Activated naive CD8-positive, alpha-beta T cell treated with anti-CD3 and anti-CD28 coated beads, Interleukin-2, amount 50 U/mL, for 24 hours (primary cell): Measurements from ENCODE around the gene MECR.
"Not testable (repeated sequence)": the region's sequence is repeated elsewhere in the genome, so short reads cannot be mapped to it uniquely, and the experiment has no call there.

Experiments
- ATAC-seq: fragments of 150-1000 bp; cut with Tn5 transposase; one replicate; pipeline ENCODE4 v1.10.0; 2021
- DNase-seq: peaks from one replicate; pipeline ENCODE4 v3.0.0; 2021
- H3K27ac Mint-ChIP-seq: one replicate; pipeline ENCODE4 v1.8.0; 2021; ENCODE audit warnings: mild to moderate bottlenecking, mixed read lengths
- H3K27me3 Mint-ChIP-seq: one replicate; pipeline ENCODE4 v1.8.0; 2021; ENCODE audit warnings: mixed read lengths
- H3K36me3 Mint-ChIP-seq: one replicate; pipeline ENCODE4 v1.8.0; 2021; ENCODE audit warnings: low read depth, mixed read lengths
- H3K4me1 Mint-ChIP-seq: one replicate; pipeline ENCODE4 v1.8.0; 2021; ENCODE audit warnings: mixed read lengths
- H3K4me3 Mint-ChIP-seq: one replicate; pipeline ENCODE4 v1.8.0; 2021; ENCODE audit warnings: mild to moderate bottlenecking, moderate library complexity, mixed read lengths
- H3K9me3 Mint-ChIP-seq: one replicate; pipeline ENCODE4 v1.8.0; 2021; ENCODE audit warnings: mixed read lengths

MECR gene

DNA sequence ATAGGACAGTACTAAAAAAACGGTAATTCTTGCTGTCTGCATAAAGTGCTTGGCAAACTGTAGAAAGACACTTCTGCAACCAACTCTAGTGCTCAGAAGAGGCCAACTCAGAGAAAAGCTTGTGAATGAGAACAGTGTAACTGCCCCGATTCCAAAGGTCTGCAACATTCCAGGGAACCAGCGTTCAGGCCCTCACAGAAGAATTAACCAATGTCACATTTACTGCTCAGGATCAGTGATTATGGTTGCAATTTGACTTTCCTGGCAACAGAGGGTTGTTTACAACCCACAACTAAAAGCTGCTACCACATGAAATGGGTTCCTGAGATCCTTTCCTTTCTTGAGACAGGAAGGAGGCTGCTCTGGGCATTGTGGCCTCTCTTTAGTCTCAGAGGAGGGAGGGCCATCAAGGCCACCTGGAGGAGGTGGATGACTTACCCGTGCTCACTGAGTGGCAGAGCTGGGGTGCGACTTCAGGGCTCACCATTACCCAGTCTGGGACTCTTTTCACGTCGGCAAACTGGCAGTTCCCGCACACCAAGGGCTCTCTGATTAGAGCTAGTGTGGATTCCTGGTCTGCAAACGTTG, 64.3 kb downstream of the MECR start:
- DNase-seq = no peak
- no peaks in the 10 kb centered on the region for H3K27me3 Mint-ChIP-seq
- no peaks in the 10 kb centered on the region for H3K9me3 Mint-ChIP-seq
- H3K27ac Mint-ChIP-seq = no peak overlapping the region
- H3K36me3 Mint-ChIP-seq = peaks cover 59% of the 10 kb centered on the region
- H3K4me3 Mint-ChIP-seq = no peak overlapping the region
- no peak for ATAC-seq
- H3K4me1 Mint-ChIP-seq = peaks cover 69% of the 10 kb centered on the region

DNA sequence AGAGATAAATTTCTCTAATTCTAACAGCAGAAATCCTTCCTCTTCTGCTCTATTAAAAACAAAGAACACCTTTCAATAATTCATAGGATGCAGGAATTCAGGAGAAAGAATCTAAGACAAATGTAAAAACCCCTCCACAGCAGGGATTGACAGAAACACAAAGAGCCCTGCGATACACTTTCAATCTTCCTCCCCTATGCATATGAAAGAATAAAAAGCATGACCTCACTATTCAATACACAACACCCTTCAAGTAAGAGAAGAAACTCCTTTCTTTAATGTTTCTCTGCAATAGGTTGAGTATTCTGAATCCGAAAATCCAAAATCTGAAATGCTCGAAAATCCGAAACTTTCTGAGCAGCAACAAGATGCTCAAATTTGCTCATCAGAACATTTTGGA, 66.1 kb downstream of the MECR start:
- Mint-ChIP-seq H3K4me1 (peaks cover 52% of the 10 kb centered on the region), H3K36me3 (peaks cover 51% of the 10 kb centered on the region)
- no peak for ATAC-seq

DNA sequence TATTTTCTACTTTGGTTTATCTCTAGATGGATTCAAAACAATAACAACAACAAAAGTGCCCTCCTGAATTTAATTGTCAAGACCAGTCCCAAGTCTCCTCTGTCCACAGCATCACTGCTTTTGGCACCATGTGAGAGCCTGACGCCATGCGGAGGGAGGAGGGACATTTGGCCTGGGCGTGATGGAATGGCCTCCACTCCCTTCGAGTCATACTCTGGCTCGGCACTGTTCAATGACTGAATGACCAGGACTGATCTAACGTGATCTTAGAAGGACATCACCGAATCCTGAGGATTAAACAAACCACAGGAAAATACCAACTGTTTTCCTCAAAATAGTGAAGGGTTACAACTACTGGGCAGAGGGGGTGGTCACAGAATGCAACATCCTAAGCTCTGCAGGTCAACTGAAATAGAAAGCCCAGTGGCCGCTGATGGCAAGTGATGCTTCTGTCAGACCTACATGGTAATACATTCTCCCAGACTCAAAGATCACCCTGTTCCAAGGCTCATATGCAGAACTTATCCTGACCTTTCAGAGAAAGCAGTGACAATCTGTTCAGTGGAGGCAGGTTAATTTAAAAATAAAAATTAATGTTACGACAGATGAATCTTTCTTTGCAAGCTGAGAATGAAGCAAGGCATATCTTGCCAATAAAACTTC, 68.1 kb downstream of the MECR start:
- no peak overlapping the region for H3K27ac Mint-ChIP-seq
- no peaks in the 10 kb centered on the region for H3K9me3 Mint-ChIP-seq
- H3K4me1 Mint-ChIP-seq = peaks cover 39% of the 10 kb centered on the region
- DNase-seq (no peak), ATAC-seq (no peak)
- H3K27me3 Mint-ChIP-seq = no peaks in the 10 kb centered on the region
- H3K36me3 Mint-ChIP-seq = peaks cover 53% of the 10 kb centered on the region
- H3K4me3 Mint-ChIP-seq = no peak overlapping the region

More for the DNA sequence above, 66.1 kb downstream of the MECR start:
- no peaks in the 10 kb centered on the region for H3K9me3 Mint-ChIP-seq
- no peak overlapping the region for H3K4me3 Mint-ChIP-seq
- no peaks in the 10 kb centered on the region for H3K27me3 Mint-ChIP-seq
- H3K27ac Mint-ChIP-seq = peak overlapping the region; percentile 31
- DNase-seq = no peak

DNA sequence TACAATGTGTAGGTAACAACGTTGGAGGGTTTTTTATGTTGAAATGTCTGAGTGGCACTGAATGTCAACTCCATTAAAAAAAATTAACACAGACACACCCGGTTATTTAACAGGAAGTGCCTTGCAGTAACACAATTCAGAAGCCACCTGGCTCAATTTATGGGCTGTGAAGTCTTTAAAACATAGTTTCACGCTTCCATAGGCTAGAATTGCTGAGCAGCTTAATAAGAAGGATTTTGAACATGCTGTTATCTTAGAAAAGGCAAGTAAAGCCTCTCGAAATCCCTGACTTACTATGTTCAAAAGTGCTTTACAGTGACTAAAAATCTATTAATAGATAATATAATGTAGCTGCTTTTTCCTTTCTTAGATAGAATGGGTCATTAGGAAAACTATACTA, 68.7 kb downstream of the MECR start:
- Mint-ChIP-seq H3K36me3 (peaks cover 54% of the 10 kb centered on the region), H3K4me1 (peaks cover 37% of the 10 kb centered on the region), H3K9me3 (no peaks in the 10 kb centered on the region), H3K4me3 (no peak overlapping the region), H3K27me3 (no peaks in the 10 kb centered on the region), H3K27ac (no peak overlapping the region)
- DNase-seq = no peak
- ATAC-seq = no peak

DNA sequence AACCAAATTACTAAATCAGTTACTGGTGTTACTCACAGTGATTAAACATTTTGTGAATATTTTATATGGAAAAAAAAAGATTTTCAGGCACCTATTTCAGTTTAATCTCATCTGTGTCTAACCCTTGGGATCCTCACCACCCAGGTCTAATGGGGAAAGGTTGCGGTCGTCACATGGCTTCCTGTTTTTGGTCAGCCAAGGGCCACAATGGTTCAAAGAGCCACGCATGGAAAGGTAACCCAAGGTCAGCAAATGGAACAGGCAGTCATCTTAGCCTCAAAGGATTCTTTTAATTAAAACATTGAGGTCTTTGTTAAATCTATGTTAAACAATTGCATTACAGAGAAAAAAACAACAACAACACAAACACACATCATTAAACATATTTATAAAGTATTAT, 71.0 kb downstream of the MECR start:
- Mint-ChIP-seq H3K36me3 (peaks cover 56% of the 10 kb centered on the region), H3K9me3 (no peaks in the 10 kb centered on the region), H3K27me3 (no peaks in the 10 kb centered on the region), H3K27ac (no peak overlapping the region), H3K4me1 (peaks cover 20% of the 10 kb centered on the region), H3K4me3 (no peak overlapping the region)
- no peak for ATAC-seq
- no peak for DNase-seq

DNA sequence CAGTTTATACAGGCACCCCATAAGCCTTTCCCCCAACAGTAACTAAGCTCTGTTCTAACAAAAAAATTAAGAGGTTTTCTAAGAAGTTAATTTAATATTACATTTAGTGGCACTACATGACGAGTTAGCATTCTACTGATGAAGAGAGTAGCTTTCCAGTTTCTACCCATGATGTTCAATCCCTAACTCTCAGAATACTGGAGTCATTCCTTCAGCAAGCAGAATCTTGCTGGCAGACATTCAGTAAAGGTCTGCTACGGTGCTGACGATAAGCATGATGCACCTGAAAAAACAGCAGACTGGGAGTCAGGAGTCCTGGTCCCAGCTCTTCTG, 73.5 kb downstream of the MECR start:
- no peaks in the 10 kb centered on the region for H3K9me3 Mint-ChIP-seq
- H3K36me3 Mint-ChIP-seq = peaks cover 66% of the 10 kb centered on the region
- ATAC-seq (no peak), DNase-seq (no peak)
- H3K27me3 Mint-ChIP-seq = no peaks in the 10 kb centered on the region
- H3K4me3 Mint-ChIP-seq = no peak overlapping the region
- H3K4me1 Mint-ChIP-seq = no peaks in the 10 kb centered on the region
- H3K27ac Mint-ChIP-seq = no peak overlapping the region

DNA sequence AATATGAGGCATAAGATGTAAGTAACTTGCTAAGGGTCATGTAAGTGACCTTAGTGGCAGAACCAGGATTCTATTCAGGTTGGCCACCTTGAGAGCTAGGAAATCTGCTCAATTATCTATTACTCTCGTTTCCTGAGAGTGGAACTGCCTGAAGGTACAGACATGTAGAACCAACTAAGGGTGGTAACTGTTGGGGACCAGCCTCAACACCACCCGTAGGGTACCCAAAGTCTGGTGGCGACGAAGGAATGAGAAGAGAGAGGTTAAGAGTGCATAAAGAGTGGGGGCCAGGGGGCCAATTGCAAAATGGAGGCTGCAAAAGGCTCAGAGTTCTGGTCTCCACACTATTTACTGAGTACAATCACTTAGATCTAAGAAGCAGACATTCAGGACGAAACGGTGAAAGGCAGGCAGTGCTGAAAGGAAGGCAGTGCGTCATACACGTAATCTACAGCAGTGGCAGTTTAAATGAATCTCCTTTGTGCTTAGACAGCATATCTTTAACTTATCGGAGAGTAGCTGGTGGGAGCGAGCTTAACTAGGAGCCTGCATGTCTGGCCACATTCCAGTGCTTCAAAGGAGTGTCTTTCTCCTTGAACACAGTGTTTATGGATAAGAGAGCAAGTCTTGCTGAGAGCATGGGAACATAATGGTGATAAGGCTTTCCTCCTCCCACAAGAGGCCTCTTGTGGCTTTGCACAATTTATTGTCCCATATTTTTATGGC, 74.0 kb downstream of the MECR start:
- Mint-ChIP-seq H3K27me3 (no peaks in the 10 kb centered on the region), H3K4me1 (no peaks in the 10 kb centered on the region), H3K9me3 (no peaks in the 10 kb centered on the region), H3K27ac (no peak overlapping the region), H3K36me3 (peaks cover 71% of the 10 kb centered on the region), H3K4me3 (no peak overlapping the region)
- DNase-seq (no peak), ATAC-seq (no peak)

DNA sequence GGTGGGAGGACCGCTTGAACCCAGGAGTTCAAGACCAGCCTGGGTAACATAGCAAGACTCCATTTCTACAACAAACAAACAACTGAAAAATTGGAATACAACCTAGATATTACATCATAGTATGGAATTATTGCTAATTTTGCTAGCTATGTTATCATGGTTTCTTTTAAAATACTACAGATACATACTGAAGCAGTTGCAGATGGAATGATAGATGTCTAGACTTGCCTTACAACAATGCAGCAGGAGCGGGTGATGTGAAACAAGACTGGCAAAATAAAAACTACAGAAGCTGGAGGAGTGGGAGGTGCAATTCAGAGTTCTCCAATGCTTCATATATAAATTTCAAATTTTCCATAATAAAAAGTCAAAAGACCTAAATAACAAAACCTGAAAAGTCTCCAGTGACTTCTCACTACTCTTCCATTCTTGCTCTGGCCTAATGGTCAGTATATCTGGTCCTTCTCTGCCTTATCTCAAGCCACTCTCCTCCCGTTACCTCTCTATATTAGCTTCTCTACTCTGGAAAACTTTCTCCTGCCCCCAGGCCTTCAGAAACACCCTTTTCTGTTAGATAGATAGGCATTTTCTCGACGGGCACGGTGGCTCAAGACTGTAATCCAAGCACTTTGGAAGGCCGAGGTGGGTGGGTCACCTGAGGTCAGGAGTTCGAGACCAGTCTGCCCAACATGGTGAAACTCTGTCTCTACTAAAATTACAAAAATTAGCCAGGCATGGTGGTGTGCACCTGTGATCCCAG, 78.5 kb downstream of the MECR start:
- Mint-ChIP-seq H3K36me3 (peaks cover 86% of the 10 kb centered on the region), H3K4me3 (no peak overlapping the region), H3K4me1 (peaks cover 1% of the 10 kb centered on the region), H3K9me3 (no peaks in the 10 kb centered on the region), H3K27ac (no peak overlapping the region), H3K27me3 (no peaks in the 10 kb centered on the region)
- no peak for DNase-seq
- no peak for ATAC-seq

DNA sequence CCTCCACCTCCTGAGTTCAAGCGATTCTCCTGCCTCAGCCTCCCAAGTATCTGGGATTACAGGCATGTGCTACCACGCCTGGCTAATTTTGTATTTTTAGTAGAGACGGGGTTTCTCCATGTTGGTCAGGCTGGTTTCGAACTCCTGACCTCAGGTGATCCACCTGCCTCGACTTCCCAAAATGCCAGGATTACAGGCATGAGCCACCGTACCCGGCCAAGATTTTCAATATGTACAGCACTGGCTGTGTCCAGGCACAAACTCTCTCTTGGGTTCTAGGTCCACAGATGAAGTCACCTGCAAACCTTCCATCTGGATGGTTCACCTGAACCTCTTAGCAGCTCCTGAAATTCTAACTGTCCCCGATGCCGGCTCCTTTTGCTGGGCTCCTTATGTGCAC, 80.4 kb downstream of the MECR start:
- not testable (repeated sequence) for DNase-seq, H3K9me3 Mint-ChIP-seq, H3K4me1 Mint-ChIP-seq, H3K4me3 Mint-ChIP-seq, H3K27me3 Mint-ChIP-seq, H3K27ac Mint-ChIP-seq, ATAC-seq
- H3K36me3 Mint-ChIP-seq = peaks cover 89% of the 10 kb centered on the region

DNA sequence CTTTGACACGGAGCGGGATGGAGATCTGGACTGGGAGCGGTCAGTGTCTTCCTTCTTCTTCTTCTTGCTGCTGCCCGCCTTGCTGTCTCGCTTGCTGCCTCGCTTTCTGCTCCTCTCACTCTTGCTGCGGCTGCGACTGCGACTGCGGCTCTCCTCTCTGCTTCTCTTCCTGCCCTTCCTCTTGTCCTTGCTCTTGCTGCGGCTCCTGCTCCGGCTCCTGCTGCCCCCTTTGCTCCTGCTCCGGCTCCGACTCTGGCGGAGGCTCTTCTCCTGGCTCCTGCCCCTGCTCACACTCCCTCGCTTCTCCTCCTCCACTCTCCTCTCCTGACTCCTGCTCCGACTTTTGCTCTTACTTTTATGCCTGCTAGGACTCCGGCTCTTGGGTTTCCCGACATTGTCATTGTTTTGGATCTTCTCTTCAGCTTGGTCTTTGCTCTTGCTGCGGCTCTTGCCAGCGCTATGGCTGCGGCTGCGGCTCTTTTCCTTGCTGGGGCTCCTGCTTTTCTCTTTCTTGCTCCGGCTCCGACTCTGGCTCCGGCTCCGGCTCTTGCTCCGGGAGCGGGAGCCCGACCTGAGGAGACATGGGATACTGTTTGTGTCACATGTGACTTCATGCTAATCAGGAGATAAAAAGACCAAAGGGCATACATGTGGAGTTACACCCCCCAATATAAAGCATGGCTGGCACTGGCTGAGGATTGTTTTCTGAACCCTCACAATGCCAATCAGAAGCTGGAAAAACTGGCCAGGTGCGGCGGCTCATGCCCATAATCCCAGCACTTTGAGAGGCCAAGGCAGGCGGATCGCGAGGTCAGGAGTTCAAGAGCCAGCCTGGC, 81.9 kb downstream of the MECR start:
- no peak overlapping the region for H3K4me3 Mint-ChIP-seq
- H3K36me3 Mint-ChIP-seq = peaks cover 85% of the 10 kb centered on the region
- peaks cover 1% of the 10 kb centered on the region for H3K4me1 Mint-ChIP-seq
- DNase-seq (no peak), ATAC-seq (no peak)
- H3K27me3 Mint-ChIP-seq = no peaks in the 10 kb centered on the region
- no peak overlapping the region for H3K27ac Mint-ChIP-seq
- peaks cover 5% of the 10 kb centered on the region for H3K9me3 Mint-ChIP-seq

DNA sequence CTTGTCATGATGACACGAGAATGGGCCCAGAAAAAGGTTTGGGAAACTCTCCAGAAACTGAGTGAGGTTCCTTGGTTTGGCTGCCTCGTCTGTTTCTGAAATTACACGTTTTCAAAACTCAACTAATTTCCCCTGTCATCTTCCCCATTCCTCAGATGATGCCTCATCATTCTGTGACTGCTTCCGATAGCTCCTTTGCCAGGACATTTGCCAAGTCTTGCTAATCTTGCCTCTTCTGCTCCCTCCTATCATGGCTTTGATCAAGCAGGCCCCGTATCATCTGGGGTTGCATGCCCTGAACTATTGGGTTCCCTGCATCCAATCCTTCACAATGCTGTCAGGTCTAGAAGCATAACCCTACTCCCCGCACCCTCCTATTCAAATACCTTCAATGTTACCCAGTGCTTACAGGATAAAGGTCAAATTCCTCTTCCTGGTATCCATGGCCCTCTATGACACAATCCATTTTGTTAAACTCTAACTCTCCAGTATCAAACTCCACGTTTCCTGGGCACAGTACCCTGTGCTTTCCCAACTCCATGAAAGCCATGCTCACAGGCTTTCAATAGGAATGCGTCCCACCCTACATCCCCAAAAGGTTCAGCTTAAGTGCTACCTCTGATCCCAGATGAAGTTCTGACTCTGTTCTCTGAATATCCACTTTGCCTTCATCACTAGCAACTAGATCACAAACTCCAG, 84.8 kb downstream of the MECR start:
- no peaks in the 10 kb centered on the region for H3K27me3 Mint-ChIP-seq
- no peak overlapping the region for H3K27ac Mint-ChIP-seq
- H3K4me3 Mint-ChIP-seq = no peak overlapping the region
- peaks cover 5% of the 10 kb centered on the region for H3K9me3 Mint-ChIP-seq
- peaks cover 1% of the 10 kb centered on the region for H3K4me1 Mint-ChIP-seq
- H3K36me3 Mint-ChIP-seq = peaks cover 70% of the 10 kb centered on the region
- ATAC-seq (no peak), DNase-seq (no peak)

DNA sequence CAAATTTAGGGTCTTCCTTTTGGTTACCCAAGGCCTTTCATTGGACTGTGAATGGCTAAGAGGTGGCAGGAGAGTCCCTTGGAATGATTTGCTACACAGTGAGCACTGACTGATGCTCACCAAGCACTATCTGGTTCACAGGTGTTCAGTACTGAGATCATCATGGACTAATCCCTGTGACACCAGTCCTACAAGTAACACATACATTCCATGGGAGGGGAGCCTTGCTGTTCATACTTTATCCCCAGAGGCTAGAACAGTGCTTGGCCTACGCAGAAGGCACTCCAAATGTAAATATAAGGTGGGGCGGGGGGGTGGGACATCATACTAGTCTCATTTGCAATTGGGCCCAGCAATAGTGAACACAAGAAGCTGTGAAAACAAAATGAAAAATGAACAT, 86.6 kb downstream of the MECR start:
- Mint-ChIP-seq H3K9me3 (peaks cover 5% of the 10 kb centered on the region), H3K36me3 (peaks cover 54% of the 10 kb centered on the region), H3K27ac (no peak overlapping the region), H3K4me1 (peaks cover 1% of the 10 kb centered on the region), H3K4me3 (no peak overlapping the region), H3K27me3 (no peaks in the 10 kb centered on the region)
- DNase-seq = no peak
- no peak for ATAC-seq

DNA sequence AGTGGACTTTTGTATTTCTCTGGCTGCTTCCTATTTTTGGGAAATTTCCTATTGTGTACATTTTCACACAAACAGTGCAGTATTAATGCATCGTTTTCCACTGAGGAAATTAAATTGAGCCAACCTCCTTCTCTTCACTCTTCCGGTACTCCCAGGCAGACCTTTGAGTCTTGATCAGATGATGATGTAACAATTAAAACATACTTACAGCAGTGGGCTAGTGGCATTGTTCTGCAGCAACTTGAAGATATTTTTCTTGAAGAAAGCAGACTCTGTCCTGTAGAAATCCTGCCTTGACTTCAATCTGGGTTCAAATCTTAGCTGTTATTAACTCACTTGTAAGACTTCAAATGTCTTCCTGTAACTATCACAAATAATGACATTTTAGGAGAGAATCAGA, 88.0 kb downstream of the MECR start:
- Mint-ChIP-seq H3K4me1 (no peaks in the 10 kb centered on the region), H3K4me3 (no peak overlapping the region), H3K27me3 (no peaks in the 10 kb centered on the region), H3K36me3 (peaks cover 39% of the 10 kb centered on the region), H3K9me3 (peaks cover 5% of the 10 kb centered on the region), H3K27ac (no peak overlapping the region)
- no peak for ATAC-seq
- no peak for DNase-seq
